Measurements from ENCODE around the gene ZFP90. TPM values are rescaled to one million over a fixed set of nuclear protein-coding genes. Genes with fewer than 3 reads are reported as not detected.
A peak's percentile ranks its signal among the peaks of the same experiment; 100 is the strongest.
"Not testable (repeated sequence)": the region's sequence is repeated elsewhere in the genome, so short reads cannot be mapped to it uniquely, and the experiment has no call there.

ZFP90 gene
- total RNA-seq, 1 experiment from 2014 or later: 30.4 TPM

GRCh38 chr16:68492151-68492542 lies 46.9 kb upstream of the ZFP90 start:
- Mint-ChIP-seq H3K4me1 (ENCODE audit: low read depth, unreplicated experiment) (peaks cover 19% of the 10 kb centered on the region), H3K36me3 (ENCODE audit: insufficient read depth, unreplicated experiment) (peaks cover 7% of the 10 kb centered on the region), H3K27me3 (ENCODE audit: unreplicated experiment) (peaks cover 15% of the 10 kb centered on the region), H3K9me3 (ENCODE audit: low read depth, unreplicated experiment) (peaks cover 3% of the 10 kb centered on the region), H3K27ac (ENCODE audit: unreplicated experiment) (peak overlapping the region; percentile 23), H3K4me3 (ENCODE audit: low read depth, unreplicated experiment) (no peak overlapping the region)
- TF ChIP-seq CTCF (IDR thresholded peaks at IDR 0.05; ENCODE audit: unreplicated experiment): no peak
- CTCF ChIA-PET: no interaction called here
- DNase-seq: no peak
- intact Hi-C loops (cut with micrococcal nuclease; ENCODE audit: unreplicated experiment): no loop called here
- BruUV-seq (replicated peaks): no TSS peak

- TF ChIP-seq CTCF (IDR thresholded peaks at IDR 0.05; ENCODE audit: unreplicated experiment): no peak
- intact Hi-C loops (cut with micrococcal nuclease; ENCODE audit: unreplicated experiment): no loop called here
- Mint-ChIP-seq H3K9me3 (ENCODE audit: low read depth, unreplicated experiment) (peaks cover 3% of the 10 kb centered on the region), H3K27ac (ENCODE audit: unreplicated experiment) (peak overlapping the region; percentile 23), H3K4me3 (ENCODE audit: low read depth, unreplicated experiment) (no peak overlapping the region), H3K36me3 (ENCODE audit: insufficient read depth, unreplicated experiment) (peaks cover 7% of the 10 kb centered on the region), H3K4me1 (ENCODE audit: low read depth, unreplicated experiment) (peaks cover 16% of the 10 kb centered on the region), H3K27me3 (ENCODE audit: unreplicated experiment) (peaks cover 22% of the 10 kb centered on the region)
- BruUV-seq (replicated peaks): no TSS peak
- no peak for DNase-seq
- CTCF ChIA-PET: interaction anchor here (0.6 kb wide), 1 partner anchor 845 kb away, joined by 5 read pairs; no protein-coding TSS in a partner anchor
Measured at GRCh38 chr16:68492543-68493411, 46.3 kb upstream of the ZFP90 start.

GRCh38 chr16:68493412-68494070 lies 45.5 kb upstream of the ZFP90 start:
- H3K36me3 Mint-ChIP-seq (ENCODE audit: insufficient read depth, unreplicated experiment): peaks cover 7% of the 10 kb centered on the region
- DNase-seq: no peak
- peaks cover 3% of the 10 kb centered on the region for H3K9me3 Mint-ChIP-seq (ENCODE audit: low read depth, unreplicated experiment)
- BruUV-seq (replicated peaks): no TSS peak
- CTCF ChIA-PET: no interaction called here
- no peak overlapping the region for H3K4me3 Mint-ChIP-seq (ENCODE audit: low read depth, unreplicated experiment)
- TF ChIP-seq CTCF (IDR thresholded peaks at IDR 0.05; ENCODE audit: unreplicated experiment): no peak
- intact Hi-C loops (cut with micrococcal nuclease; ENCODE audit: unreplicated experiment): no loop called here
- H3K27me3 Mint-ChIP-seq (ENCODE audit: unreplicated experiment): peaks cover 24% of the 10 kb centered on the region
- no peak overlapping the region for H3K27ac Mint-ChIP-seq (ENCODE audit: unreplicated experiment)
- peaks cover 16% of the 10 kb centered on the region for H3K4me1 Mint-ChIP-seq (ENCODE audit: low read depth, unreplicated experiment)

DNA sequence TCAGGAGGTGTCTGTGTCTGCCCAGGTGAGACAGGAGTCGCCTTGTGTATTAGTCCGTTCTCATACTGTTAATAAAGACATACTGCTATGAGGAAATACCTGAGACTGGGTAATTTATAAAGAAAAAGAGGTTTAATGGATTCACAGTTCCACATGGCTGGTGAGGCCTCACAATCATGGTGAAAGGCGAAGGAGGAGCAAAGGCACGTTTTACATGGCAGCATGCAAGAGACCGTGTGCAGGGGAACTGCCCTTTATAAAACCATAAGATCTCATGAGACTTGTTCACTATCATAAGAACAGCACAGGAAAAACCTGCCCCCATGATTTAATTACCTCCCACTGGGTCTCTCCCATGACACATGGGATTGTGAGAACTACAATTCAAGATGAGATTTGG lies 44.8 kb upstream of the ZFP90 start:
- Mint-ChIP-seq H3K4me1 (ENCODE audit: low read depth, unreplicated experiment) (peaks cover 16% of the 10 kb centered on the region), H3K27me3 (ENCODE audit: unreplicated experiment) (peaks cover 24% of the 10 kb centered on the region)
- DNase-seq; intact Hi-C loops (cut with micrococcal nuclease; ENCODE audit: unreplicated experiment); BruUV-seq (replicated peaks); H3K9me3 Mint-ChIP-seq (ENCODE audit: low read depth, unreplicated experiment); CTCF ChIA-PET; H3K27ac Mint-ChIP-seq (ENCODE audit: unreplicated experiment); H3K36me3 Mint-ChIP-seq (ENCODE audit: insufficient read depth, unreplicated experiment); H3K4me3 Mint-ChIP-seq (ENCODE audit: low read depth, unreplicated experiment): not testable (repeated sequence)

Data from Calu3 (cell line).